IPS-20b (cell line): ENCODE data around the gene KLC1.

Experiments
- H3K27ac ChIP-seq: one replicate; pipeline ENCODE4 v1.5.1; 2013; ENCODE audit warnings: low read length
- H3K27me3 ChIP-seq: 2 replicates; pipeline ENCODE4 v1.6.1; 2013; ENCODE audit warnings: mild to moderate bottlenecking, low read length, inconsistent platforms; ENCODE audit not compliant: insufficient read depth
- H3K36me3 ChIP-seq: 2 replicates; pipeline ENCODE4 v1.6.1; 2013; ENCODE audit warnings: low read depth, mild to moderate bottlenecking, inconsistent platforms, low read length, moderate library complexity; ENCODE audit not compliant: insufficient read depth
- H3K4me1 ChIP-seq: 2 replicates; pipeline ENCODE4 v1.6.1; 2013; ENCODE audit warnings: mild to moderate bottlenecking, control low read depth, inconsistent platforms, low read length, moderate library complexity; ENCODE audit not compliant: insufficient read depth
- H3K4me3 ChIP-seq: 2 replicates; pipeline ENCODE4 v1.5.1; 2013; ENCODE audit warnings: mild to moderate bottlenecking, low read length, inconsistent platforms
- H3K9ac ChIP-seq: 2 replicates; pipeline ENCODE4 v1.6.1; 2013; ENCODE audit warnings: low read depth, mild to moderate bottlenecking, inconsistent platforms, low read length, moderate library complexity
- H3K9me3 ChIP-seq: 2 replicates; pipeline ENCODE4 v1.6.1; 2013; ENCODE audit warnings: mild to moderate bottlenecking, low read depth, low read length, inconsistent platforms; ENCODE audit not compliant: insufficient read depth

KLC1 gene

GRCh38 chr14:103694572-103695026, 65.6 kb downstream of the KLC1 start:
- Histone ChIP-seq H3K9ac (no peak overlapping the region), H3K4me3 (no peak overlapping the region), H3K4me1 (no peaks in the 10 kb centered on the region), H3K36me3 (peaks cover 74% of the 10 kb centered on the region), H3K9me3 (no peaks in the 10 kb centered on the region), H3K27ac (no peak overlapping the region), H3K27me3 (no peaks in the 10 kb centered on the region)

GRCh38 chr14:103695296-103696069, 66.5 kb downstream of the KLC1 start:
- Histone ChIP-seq H3K27me3 (no peaks in the 10 kb centered on the region), H3K4me3 (no peak overlapping the region), H3K9ac (no peak overlapping the region), H3K27ac (no peak overlapping the region), H3K36me3 (peaks cover 78% of the 10 kb centered on the region), H3K9me3 (no peaks in the 10 kb centered on the region), H3K4me1 (no peaks in the 10 kb centered on the region)

GRCh38 chr14:103696070-103696402, 67.0 kb downstream of the KLC1 start:
- no peaks in the 10 kb centered on the region for H3K27me3 ChIP-seq

GRCh38 chr14:103696466-103697071, 67.6 kb downstream of the KLC1 start:
- H3K9ac ChIP-seq = no peak overlapping the region
- no peaks in the 10 kb centered on the region for H3K4me1 ChIP-seq
- H3K9me3 ChIP-seq = no peaks in the 10 kb centered on the region
- H3K4me3 ChIP-seq = no peak overlapping the region
- H3K36me3 ChIP-seq = peaks cover 83% of the 10 kb centered on the region
- no peaks in the 10 kb centered on the region for H3K27me3 ChIP-seq
- H3K27ac ChIP-seq = no peak overlapping the region

More at GRCh38 chr14:103696070-103696402, 67.0 kb downstream of the KLC1 start:
- no peak overlapping the region for H3K9ac ChIP-seq
- peaks cover 81% of the 10 kb centered on the region for H3K36me3 ChIP-seq
- no peaks in the 10 kb centered on the region for H3K4me1 ChIP-seq
- no peaks in the 10 kb centered on the region for H3K9me3 ChIP-seq
- H3K4me3 ChIP-seq = no peak overlapping the region
- H3K27ac ChIP-seq = no peak overlapping the region

- H3K9ac ChIP-seq = no peak overlapping the region
Measured at GRCh38 chr14:103697206-103697602, 68.2 kb downstream of the KLC1 start.

GRCh38 chr14:103697603-103698379, 68.8 kb downstream of the KLC1 start:
- peaks cover 80% of the 10 kb centered on the region for H3K36me3 ChIP-seq
- H3K9ac ChIP-seq = no peak overlapping the region
- H3K4me1 ChIP-seq = no peaks in the 10 kb centered on the region
- no peak overlapping the region for H3K4me3 ChIP-seq
- H3K27ac ChIP-seq = no peak overlapping the region
- H3K27me3 ChIP-seq = no peaks in the 10 kb centered on the region
- no peaks in the 10 kb centered on the region for H3K9me3 ChIP-seq

More at GRCh38 chr14:103697206-103697602, 68.2 kb downstream of the KLC1 start:
- Histone ChIP-seq H3K4me1 (no peaks in the 10 kb centered on the region), H3K27ac (no peak overlapping the region), H3K4me3 (no peak overlapping the region), H3K36me3 (peaks cover 80% of the 10 kb centered on the region), H3K9me3 (no peaks in the 10 kb centered on the region), H3K27me3 (no peaks in the 10 kb centered on the region)

GRCh38 chr14:103698380-103699260, 69.6 kb downstream of the KLC1 start:
- Histone ChIP-seq H3K27me3 (no peaks in the 10 kb centered on the region), H3K36me3 (peaks cover 80% of the 10 kb centered on the region), H3K27ac (no peak overlapping the region), H3K4me3 (no peak overlapping the region), H3K4me1 (no peaks in the 10 kb centered on the region), H3K9ac (no peak overlapping the region), H3K9me3 (no peaks in the 10 kb centered on the region)

- H3K9ac ChIP-seq = no peak overlapping the region
- no peak overlapping the region for H3K4me3 ChIP-seq
- no peaks in the 10 kb centered on the region for H3K4me1 ChIP-seq
- no peak overlapping the region for H3K27ac ChIP-seq
- no peaks in the 10 kb centered on the region for H3K9me3 ChIP-seq
- peaks cover 79% of the 10 kb centered on the region for H3K36me3 ChIP-seq
- H3K27me3 ChIP-seq = no peaks in the 10 kb centered on the region
Measured at GRCh38 chr14:103699261-103699661, 70.2 kb downstream of the KLC1 start.

- Histone ChIP-seq H3K4me1 (no peaks in the 10 kb centered on the region), H3K36me3 (peaks cover 80% of the 10 kb centered on the region), H3K27me3 (no peaks in the 10 kb centered on the region), H3K27ac (no peak overlapping the region), H3K9ac (no peak overlapping the region), H3K9me3 (no peaks in the 10 kb centered on the region), H3K4me3 (no peak overlapping the region)
Measured at GRCh38 chr14:103699901-103700752, 71.1 kb downstream of the KLC1 start.

- Histone ChIP-seq H3K4me1 (no peaks in the 10 kb centered on the region), H3K9ac (no peak overlapping the region), H3K36me3 (peaks cover 83% of the 10 kb centered on the region), H3K9me3 (no peaks in the 10 kb centered on the region), H3K27ac (no peak overlapping the region), H3K27me3 (no peaks in the 10 kb centered on the region), H3K4me3 (no peak overlapping the region)
Measured at GRCh38 chr14:103700753-103701490, 71.9 kb downstream of the KLC1 start.
